Peyer's patch (tissue), 4 donors: ENCODE data around the gene CCDC117. TPM values are rescaled to one million over a fixed set of nuclear protein-coding genes. Genes with fewer than 3 reads are reported as not detected.

Source experiments
- DNase-seq, 3 donors: peaks; one replicate each; pipeline ENCODE4 v3.0.0-alpha.2; 2017 to 2019
- H3K27ac ChIP-seq, 4 donors: fragments of 200-600 bp; sonication (generic); one replicate each; pipeline ENCODE4 v1.5.1; 2016 to 2019
- H3K27me3 ChIP-seq, 2 donors: fragments of 200-600 bp; sonication (generic); one replicate each; pipeline ENCODE4 v1.5.1; 2019
- H3K36me3 ChIP-seq, 3 donors: fragments of 200-600 bp; sonication (generic); one replicate each; pipeline ENCODE4 v1.5.1; 2016 to 2019
- H3K4me1 ChIP-seq, 4 donors: fragments of 200-600 bp; sonication (generic); one replicate each; pipeline ENCODE4 v1.5.1; 2016 to 2019
- H3K4me3 ChIP-seq, 4 donors: fragments of 200-600 bp; sonication (generic); 1 replicate in 3 of 4; 2 replicates in 1 of 4; pipeline ENCODE4 v1.5.1; 2016 to 2019; ENCODE audit warnings: mild to moderate bottlenecking in 1 of 4
- H3K9me3 ChIP-seq, 4 donors: fragments of 200-600 bp; sonication (generic); one replicate each; pipeline ENCODE4 v1.5.1; 2016 to 2019; ENCODE audit warnings: mild to moderate bottlenecking in 1 of 4
- POLR2A ChIP-seq, 2 donors: fragments of 450-650 bp; IDR thresholded peaks; one replicate each; pipeline ENCODE4 v1.5.1; 2017; ENCODE audit warnings: antibody characterized with exemption in 2 of 2, mild to moderate bottlenecking in 2 of 2, moderate library complexity in 2 of 2
- total RNA-seq, 4 donors: library from RNA; depleted of rRNA; stranded (reverse); fragments of >200 nt; gene quantifications; one replicate each; pipeline ENCODE4 v1.1.0, GENCODE V29; 2016
- TF ChIP-seq, protein P1 (sequence below), 6 experiments: fragments of 450-650 bp in 4 of 6; fragments of 200-600 bp in 2 of 6; sonication (generic) in 1 of 6; IDR thresholded peaks; one replicate each; pipeline ENCODE4 v1.5.1; 2017 to 2019; ENCODE audit warnings: antibody characterized with exemption in 6 of 6, mild to moderate bottlenecking in 3 of 6, moderate library complexity in 1 of 6

Gene CCDC117, protein sequence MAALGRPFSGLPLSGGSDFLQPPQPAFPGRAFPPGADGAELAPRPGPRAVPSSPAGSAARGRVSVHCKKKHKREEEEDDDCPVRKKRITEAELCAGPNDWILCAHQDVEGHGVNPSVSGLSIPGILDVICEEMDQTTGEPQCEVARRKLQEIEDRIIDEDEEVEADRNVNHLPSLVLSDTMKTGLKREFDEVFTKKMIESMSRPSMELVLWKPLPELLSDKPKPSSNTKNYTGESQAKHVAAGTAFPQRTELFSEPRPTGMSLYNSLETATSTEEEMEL
- 10 to 100 TPM in 3 of 4 donors, 1 to 10 TPM in 1; 6.3 to 23.9 (median 14.2) TPM for total RNA-seq

GRCh38 chr22:28772633-28773460 is at the start of gene CCDC117:
Gene CCDC117, plus strand, starts transcription at chr22:28772695. Its CDS starts 155 bp downstream, at chr22:28772850.
- H3K27ac ChIP-seq: peak within 1 kb of the TSS; percentile 96 to 98 (median 96)
- peak; percentile 94 to 98 (median 96) for DNase-seq
- H3K4me1 ChIP-seq: peaks cover 0 to 28% (median 2%) of the 10 kb centered on the region in 4 donors
- H3K27me3 ChIP-seq: no peaks in the 10 kb centered on the region
- no peaks in the 10 kb centered on the region for H3K9me3 ChIP-seq
- H3K36me3 ChIP-seq: peaks cover 0 to 25% (median 0%) of the 10 kb centered on the region in 3 donors
- TF ChIP-seq, protein P1, sequence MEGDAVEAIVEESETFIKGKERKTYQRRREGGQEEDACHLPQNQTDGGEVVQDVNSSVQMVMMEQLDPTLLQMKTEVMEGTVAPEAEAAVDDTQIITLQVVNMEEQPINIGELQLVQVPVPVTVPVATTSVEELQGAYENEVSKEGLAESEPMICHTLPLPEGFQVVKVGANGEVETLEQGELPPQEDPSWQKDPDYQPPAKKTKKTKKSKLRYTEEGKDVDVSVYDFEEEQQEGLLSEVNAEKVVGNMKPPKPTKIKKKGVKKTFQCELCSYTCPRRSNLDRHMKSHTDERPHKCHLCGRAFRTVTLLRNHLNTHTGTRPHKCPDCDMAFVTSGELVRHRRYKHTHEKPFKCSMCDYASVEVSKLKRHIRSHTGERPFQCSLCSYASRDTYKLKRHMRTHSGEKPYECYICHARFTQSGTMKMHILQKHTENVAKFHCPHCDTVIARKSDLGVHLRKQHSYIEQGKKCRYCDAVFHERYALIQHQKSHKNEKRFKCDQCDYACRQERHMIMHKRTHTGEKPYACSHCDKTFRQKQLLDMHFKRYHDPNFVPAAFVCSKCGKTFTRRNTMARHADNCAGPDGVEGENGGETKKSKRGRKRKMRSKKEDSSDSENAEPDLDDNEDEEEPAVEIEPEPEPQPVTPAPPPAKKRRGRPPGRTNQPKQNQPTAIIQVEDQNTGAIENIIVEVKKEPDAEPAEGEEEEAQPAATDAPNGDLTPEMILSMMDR (IDR thresholded peaks at IDR 0.05): peak in 3 of 6 experiments; percentile 20 to 61 (median 36)
- TF ChIP-seq POLR2A (IDR thresholded peaks at IDR 0.05): peak; percentile 62 to 68
- peak within 1 kb of the TSS; percentile 77 to 93 (median 86) for H3K4me3 ChIP-seq

- Histone ChIP-seq H3K36me3 (no peaks in the 10 kb centered on the region), H3K4me3 (no peak overlapping the region), H3K27me3 (no peaks in the 10 kb centered on the region), H3K27ac (no peak overlapping the region), H3K4me1 (no peaks in the 10 kb centered on the region), H3K9me3 (no peaks in the 10 kb centered on the region)
- no peak for DNase-seq
- TF ChIP-seq, protein P1 (IDR thresholded peaks at IDR 0.05): no peak
- no peak for TF ChIP-seq POLR2A (IDR thresholded peaks at IDR 0.05)
Measured at GRCh38 chr22:28728002-28728401, 44.5 kb upstream of the CCDC117 start.

DNA sequence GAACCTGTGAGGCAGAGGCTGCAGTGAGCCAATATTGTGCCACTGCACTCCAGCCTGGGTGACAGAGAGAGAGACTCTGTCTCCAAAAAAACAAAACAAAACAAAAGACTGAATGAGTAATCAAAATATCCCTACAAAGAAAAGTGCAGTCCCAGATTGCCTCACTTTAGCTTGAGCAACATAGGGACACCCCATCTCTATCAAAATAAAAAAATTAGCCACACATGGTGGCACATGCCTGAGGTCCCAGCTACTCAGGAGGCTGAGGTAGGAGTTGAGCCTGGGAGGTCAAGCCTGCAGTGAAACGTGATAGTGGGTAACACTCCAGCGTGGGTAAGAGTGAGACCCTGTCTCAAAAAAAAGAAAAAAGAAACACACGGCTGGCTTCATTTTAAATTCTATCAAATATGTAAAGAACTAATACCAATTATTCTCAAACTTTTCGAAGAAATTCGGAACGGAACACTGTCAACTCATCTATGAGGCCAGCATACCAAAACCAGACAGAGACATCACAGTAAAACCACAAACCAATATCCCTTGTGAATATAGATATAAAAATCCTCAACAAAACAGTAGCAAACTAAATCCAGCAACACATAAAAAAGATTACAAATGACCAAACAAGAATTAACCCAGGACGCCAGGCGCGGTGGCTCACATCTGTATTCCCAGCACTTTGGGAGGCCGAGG is 43.7 kb upstream of the CCDC117 start:
- Histone ChIP-seq H3K9me3 (no peaks in the 10 kb centered on the region), H3K4me3 (no peak overlapping the region), H3K27me3 (no peaks in the 10 kb centered on the region), H3K27ac (no peak overlapping the region), H3K36me3 (no peaks in the 10 kb centered on the region), H3K4me1 (no peaks in the 10 kb centered on the region)
- TF ChIP-seq POLR2A (IDR thresholded peaks at IDR 0.05): no peak
- TF ChIP-seq, protein P1 (IDR thresholded peaks at IDR 0.05): no peak
- DNase-seq: no peak

GRCh38 chr22:28730179-28730578 is 42.3 kb upstream of the CCDC117 start:
- no peak overlapping the region for H3K4me3 ChIP-seq
- H3K4me1 ChIP-seq: no peaks in the 10 kb centered on the region
- no peaks in the 10 kb centered on the region for H3K27me3 ChIP-seq
- TF ChIP-seq, protein P1 (IDR thresholded peaks at IDR 0.05): no peak
- no peak for TF ChIP-seq POLR2A (IDR thresholded peaks at IDR 0.05)
- H3K36me3 ChIP-seq: no peaks in the 10 kb centered on the region
- no peaks in the 10 kb centered on the region for H3K9me3 ChIP-seq
- no peak for DNase-seq
- H3K27ac ChIP-seq: no peak overlapping the region

- Histone ChIP-seq H3K4me3 (no peak overlapping the region), H3K9me3 (no peaks in the 10 kb centered on the region), H3K36me3 (no peaks in the 10 kb centered on the region), H3K4me1 (no peaks in the 10 kb centered on the region), H3K27ac (no peak overlapping the region), H3K27me3 (no peaks in the 10 kb centered on the region)
- TF ChIP-seq, protein P1 (IDR thresholded peaks at IDR 0.05): no peak
- no peak for TF ChIP-seq POLR2A (IDR thresholded peaks at IDR 0.05)
- no peak for DNase-seq
Measured at GRCh38 chr22:28734393-28734792, 38.1 kb upstream of the CCDC117 start.
